AG09309 (cell line): Measurements from ENCODE around the gene MCOLN3.
"Not testable (repeated sequence)": the region's sequence is repeated elsewhere in the genome, so short reads cannot be mapped to it uniquely, and the experiment has no call there.

Experiments used
- DNase-seq: peaks from one replicate; pipeline ENCODE4 v3.0.0-alpha.2; 2010; ENCODE audit warnings: low read depth
- H3K4me3 ChIP-seq: 2 replicates; pipeline ENCODE4 v1.5.1; 2011; ENCODE audit warnings: mild to moderate bottlenecking, low read depth, low read length, moderate library complexity; ENCODE audit not compliant: control insufficient read depth
- TF ChIP-seq, protein P1 (sequence below): IDR thresholded peaks from 2 replicates; pipeline ENCODE4 v1.5.1; 2011; ENCODE audit warnings: mild to moderate bottlenecking, low read depth, low read length, inconsistent platforms; ENCODE audit not compliant: insufficient read depth, control insufficient read depth; ENCODE audit errors: missing control alignments

The MCOLN3 gene

GRCh38 chr1:85024736-85025135 is 23.6 kb downstream of the MCOLN3 start:
- H3K4me3 ChIP-seq: no peak overlapping the region
- TF ChIP-seq, protein P1, sequence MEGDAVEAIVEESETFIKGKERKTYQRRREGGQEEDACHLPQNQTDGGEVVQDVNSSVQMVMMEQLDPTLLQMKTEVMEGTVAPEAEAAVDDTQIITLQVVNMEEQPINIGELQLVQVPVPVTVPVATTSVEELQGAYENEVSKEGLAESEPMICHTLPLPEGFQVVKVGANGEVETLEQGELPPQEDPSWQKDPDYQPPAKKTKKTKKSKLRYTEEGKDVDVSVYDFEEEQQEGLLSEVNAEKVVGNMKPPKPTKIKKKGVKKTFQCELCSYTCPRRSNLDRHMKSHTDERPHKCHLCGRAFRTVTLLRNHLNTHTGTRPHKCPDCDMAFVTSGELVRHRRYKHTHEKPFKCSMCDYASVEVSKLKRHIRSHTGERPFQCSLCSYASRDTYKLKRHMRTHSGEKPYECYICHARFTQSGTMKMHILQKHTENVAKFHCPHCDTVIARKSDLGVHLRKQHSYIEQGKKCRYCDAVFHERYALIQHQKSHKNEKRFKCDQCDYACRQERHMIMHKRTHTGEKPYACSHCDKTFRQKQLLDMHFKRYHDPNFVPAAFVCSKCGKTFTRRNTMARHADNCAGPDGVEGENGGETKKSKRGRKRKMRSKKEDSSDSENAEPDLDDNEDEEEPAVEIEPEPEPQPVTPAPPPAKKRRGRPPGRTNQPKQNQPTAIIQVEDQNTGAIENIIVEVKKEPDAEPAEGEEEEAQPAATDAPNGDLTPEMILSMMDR: no peak
- DNase-seq: no peak

DNA sequence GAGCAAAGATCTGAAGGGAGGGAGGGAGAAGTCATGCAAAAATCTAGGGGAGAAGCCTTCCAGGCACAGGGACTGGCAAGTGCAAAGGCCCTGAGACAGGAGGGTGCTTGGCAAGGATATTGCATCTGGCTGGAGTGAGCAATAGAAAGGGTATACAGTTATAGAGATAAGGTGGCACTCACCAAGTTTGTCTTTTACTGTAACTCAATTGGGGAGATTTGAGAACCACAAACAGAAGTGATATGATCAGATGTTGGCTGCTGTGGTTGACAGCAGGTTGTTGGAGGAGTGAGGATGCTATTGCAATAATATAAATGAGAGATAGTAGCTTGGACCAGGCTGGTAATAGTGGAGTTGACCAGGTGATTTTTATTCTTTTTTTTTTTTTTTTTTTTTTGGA is 25.6 kb downstream of the MCOLN3 start:
- no peak overlapping the region for H3K4me3 ChIP-seq
- TF ChIP-seq, protein P1: no peak
- DNase-seq: no peak

DNA sequence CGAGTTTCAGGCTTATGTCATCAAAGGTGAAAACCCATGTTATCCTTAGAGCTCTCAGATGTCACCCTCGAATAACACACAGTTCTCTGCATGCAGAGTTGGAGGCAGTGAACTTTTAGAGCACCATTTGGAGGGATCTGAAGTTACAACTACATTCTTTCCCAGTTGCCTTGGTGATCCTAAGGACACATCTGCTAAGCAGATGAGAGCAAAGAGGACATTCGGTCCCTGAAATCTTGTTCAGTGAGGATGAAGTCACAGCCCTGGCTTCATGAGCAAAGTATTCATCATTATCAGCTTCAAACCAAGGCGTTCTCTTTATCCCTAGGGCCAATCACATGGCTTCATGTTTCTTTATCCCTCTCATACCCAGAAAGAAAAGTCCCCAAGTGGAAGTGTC is 28.3 kb downstream of the MCOLN3 start:
- DNase-seq: peak; percentile 39
- no peak overlapping the region for H3K4me3 ChIP-seq
- TF ChIP-seq, protein P1: no peak

DNA sequence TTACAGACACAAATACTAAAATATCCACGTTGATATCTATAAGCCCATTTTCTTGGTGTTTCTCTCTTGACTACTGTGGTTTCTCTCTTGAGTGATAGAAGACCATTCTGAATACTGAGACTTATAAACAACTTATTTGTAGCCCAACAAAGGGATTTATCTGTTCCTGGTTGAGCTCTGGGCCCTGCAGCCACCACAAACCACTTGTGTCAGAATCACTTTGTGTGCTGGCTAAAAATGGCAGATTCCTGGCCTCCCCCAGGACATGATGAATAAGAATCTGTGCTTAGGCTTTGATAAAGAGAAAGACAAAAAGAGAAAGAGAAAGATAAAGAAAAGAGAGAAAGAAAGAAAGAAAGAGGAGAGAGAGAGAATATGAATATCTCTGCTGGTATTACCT is 32.5 kb downstream of the MCOLN3 start:
- TF ChIP-seq, protein P1: no peak
- DNase-seq: no peak

DNA sequence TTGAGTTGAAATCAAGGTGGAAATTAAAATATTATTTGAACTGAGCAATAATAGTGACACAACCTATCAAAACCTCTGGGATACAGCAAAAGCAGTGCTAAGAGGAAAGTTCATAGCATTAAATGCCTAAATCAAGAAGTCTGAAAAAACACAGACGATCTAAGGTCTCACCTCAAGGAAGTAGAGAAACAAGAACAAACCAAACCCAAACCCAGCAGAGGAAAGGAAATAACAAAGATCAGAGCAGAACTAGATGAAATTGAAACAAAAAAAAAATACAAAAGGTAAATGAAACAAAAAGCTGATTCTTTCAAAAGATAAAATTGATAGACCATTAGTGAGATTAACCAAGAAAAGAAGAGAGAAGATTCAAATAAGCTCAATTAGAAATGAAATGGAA is 42.7 kb downstream of the MCOLN3 start:
- not testable (repeated sequence) for DNase-seq

More for the DNA sequence above, 32.5 kb downstream of the MCOLN3 start:
- H3K4me3 ChIP-seq: no peak overlapping the region

GRCh38 chr1:85001742-85002141 is 46.6 kb downstream of the MCOLN3 start:
- TF ChIP-seq, protein P1: no peak
- no peak for DNase-seq
- H3K4me3 ChIP-seq: no peak overlapping the region

More for the DNA sequence above, 42.7 kb downstream of the MCOLN3 start:
- not testable (repeated sequence) for H3K4me3 ChIP-seq

DNA sequence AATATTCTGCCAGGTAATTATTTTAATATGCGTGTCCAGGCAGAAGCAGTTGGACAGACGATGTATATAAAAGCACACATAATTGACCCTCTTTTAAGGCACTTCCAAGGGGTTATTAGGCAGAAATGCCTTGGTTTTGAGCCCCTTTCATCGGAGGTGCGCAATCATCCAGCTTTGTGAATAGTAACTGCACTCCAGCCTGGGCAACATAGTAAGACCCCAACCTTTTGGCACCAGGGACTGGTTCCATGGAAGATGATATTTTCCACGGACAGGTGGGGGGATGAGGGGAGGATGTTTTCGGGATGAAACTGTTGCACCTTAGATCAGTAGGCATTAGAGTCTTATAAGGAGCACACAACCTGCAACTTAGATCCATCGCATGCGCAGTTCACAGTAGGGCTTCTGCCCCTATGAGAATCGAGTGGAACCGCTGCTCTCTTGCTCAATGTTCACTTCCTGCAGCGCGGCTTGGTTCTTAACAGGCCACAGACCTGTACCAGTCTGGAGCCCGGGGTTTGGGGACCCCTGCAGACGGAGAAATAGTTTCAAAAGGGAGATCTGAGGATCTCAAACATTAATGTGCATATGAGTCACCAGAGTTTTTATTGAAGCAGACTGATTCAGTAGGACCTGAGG is 49.5 kb downstream of the MCOLN3 start:
- peak; percentile 2 for DNase-seq
- TF ChIP-seq, protein P1: no peak
- H3K4me3 ChIP-seq: no peak overlapping the region
